Keratinocyte (primary cell): Measurements from ENCODE around the gene MFRP. TPM values are rescaled to one million over a fixed set of nuclear protein-coding genes. Genes with fewer than 3 reads are reported as not detected.

Source experiments
- DNase-seq: peaks from one replicate; pipeline ENCODE4 v3.0.0-alpha.2; 2011; ENCODE audit warnings: low read depth, missing footprints, low spot score
- FAIRE-seq: peaks from 2 replicates; lab custom pipeline; 2011; peaks lifted over from hg19 to GRCh38; lab: Jason Lieb, UNC
- H2AFZ ChIP-seq: 2 replicates; pipeline ENCODE4 v1.6.0; 2012; ENCODE audit warnings: low read length, control low read depth, inconsistent platforms; ENCODE audit not compliant: control insufficient read depth
- H3K27ac ChIP-seq: 2 replicates; pipeline ENCODE4 v1.5.1; 2011; ENCODE audit warnings: low read length; ENCODE audit not compliant: control insufficient read depth, insufficient read depth
- H3K27me3 ChIP-seq: 3 replicates; pipeline ENCODE4 v1.6.0; 2011; ENCODE audit warnings: low read length; ENCODE audit not compliant: control insufficient read depth, insufficient read depth; ENCODE audit errors: extremely low read depth
- H3K36me3 ChIP-seq, 2 experiments: 2 replicates in 1 of 2; 3 replicates in 1 of 2; pipeline ENCODE4 v1.5.1; 2011; ENCODE audit warnings: low read length in 2 of 2, mild to moderate bottlenecking in 1 of 2; ENCODE audit not compliant: control insufficient read depth in 2 of 2, insufficient read depth in 2 of 2; ENCODE audit errors: extremely low read depth in 1 of 2
- H3K4me1 ChIP-seq: 3 replicates; pipeline ENCODE4 v1.5.1; 2011; ENCODE audit warnings: low read length; ENCODE audit not compliant: control insufficient read depth, insufficient read depth; ENCODE audit errors: extremely low read depth
- H3K4me2 ChIP-seq: 3 replicates; pipeline ENCODE4 v1.6.0; 2011; ENCODE audit warnings: low read depth, low read length; ENCODE audit not compliant: control insufficient read depth, insufficient read depth; ENCODE audit errors: extremely low read depth
- H3K4me3 ChIP-seq, 3 experiments: fragments of 200-600 bp in 1 of 3; sonication (generic) in 1 of 3; 2 replicates in 2 of 3; 3 replicates in 1 of 3; pipeline ENCODE4 v1.5.1; 2011 to 2016; ENCODE audit warnings: low read length in 3 of 3, mild to moderate bottlenecking in 3 of 3, control low read depth in 2 of 3, inconsistent platforms in 1 of 3, low read depth in 1 of 3, mixed read lengths in 1 of 3, mixed run types in 1 of 3, moderate library complexity in 1 of 3; ENCODE audit not compliant: control insufficient read depth in 2 of 3, insufficient read depth in 2 of 3; ENCODE audit errors: extremely low read depth in 1 of 3
- H3K79me2 ChIP-seq: 2 replicates; pipeline ENCODE4 v1.6.0; 2012; ENCODE audit warnings: low read length; ENCODE audit not compliant: control insufficient read depth, insufficient read depth
- H3K9ac ChIP-seq: 3 replicates; pipeline ENCODE4 v1.6.0; 2011; ENCODE audit warnings: low read length; ENCODE audit not compliant: control insufficient read depth, insufficient read depth; ENCODE audit errors: extremely low read depth
- H3K9me1 ChIP-seq: 3 replicates; pipeline ENCODE4 v1.6.0; 2011; ENCODE audit warnings: low read length; ENCODE audit not compliant: control insufficient read depth, insufficient read depth; ENCODE audit errors: extremely low read depth
- H3K9me3 ChIP-seq: 2 replicates; pipeline ENCODE4 v1.5.1; 2012; ENCODE audit warnings: low read depth, low read length; ENCODE audit not compliant: control insufficient read depth
- H4K20me1 ChIP-seq: 3 replicates; pipeline ENCODE4 v1.6.0; 2011; ENCODE audit warnings: low read length; ENCODE audit not compliant: control insufficient read depth, insufficient read depth; ENCODE audit errors: extremely low read depth
- CTCF ChIP-seq, 3 experiments: IDR thresholded peaks in 1 of 3; conservative IDR thresholded peaks in 1 of 3; optimal IDR thresholded peaks in 1 of 3; 2 replicates in 2 of 3; 3 replicates in 1 of 3; pipeline versions ENCODE3 to v1.5.1; 2011; ENCODE audit warnings: low read length in 3 of 3, mild to moderate bottlenecking in 3 of 3, moderate library complexity in 2 of 3, control low read depth in 1 of 3, inconsistent platforms in 1 of 3; ENCODE audit not compliant: insufficient read depth in 2 of 3; ENCODE audit errors: extremely low read depth in 1 of 3
- EZH2 ChIP-seq: IDR thresholded peaks from one replicate; pipeline ENCODE4 v1.6.1; 2012; ENCODE audit warnings: inconsistent platforms, mild to moderate bottlenecking, low read length, moderate library complexity
- dilution Hi-C: fragments of 300-500 bp; cut with MboI; formaldehyde crosslinking; loops from one replicate; pipeline ENCODE4 v1.7.0; 2020; ENCODE audit warnings: low sequenced_read_pairs; ENCODE audit not compliant: extremely low pct_ligation_motif_present
- polyA plus RNA-seq, 5 experiments: library from polyadenylated mRNA; depleted of rRNA in 3 of 5; stranded (reverse) in 3 of 5; stranded (forward) in 1 of 5; unstranded in 1 of 5; fragments of >200 nt; gene quantifications; 1 replicate in 1 of 5; 2 replicates in 3 of 5; 3 replicates in 1 of 5; pipeline versions ENCODE4 v1.2.1 to v1.2.3, GENCODE V29; 2011 to 2012; ENCODE audit warnings: missing spikeins in 2 of 5, low read depth in 1 of 5, low replicate concordance in 1 of 5

Gene MFRP
- polyA plus RNA-seq, 1 donor (not counting 4 experiments of a cell fraction or from before 2014, with no cell fraction given): not detected

GRCh38 chr11:119310682-119311052, 35.8 kb downstream of the MFRP start:
- Histone ChIP-seq H3K9me3 (no peaks in the 10 kb centered on the region), H3K9ac (no peak overlapping the region), H3K27ac (no peak overlapping the region), H3K4me1 (peaks cover 20% of the 10 kb centered on the region), H3K27me3 (no peaks in the 10 kb centered on the region), H3K4me2 (peak overlapping the region; percentile 54), H3K9me1 (peaks cover 4% of the 10 kb centered on the region), H3K36me3 (peaks cover 21 to 23% of the 10 kb centered on the region in 2 experiments), H3K4me3 (no peak overlapping the region), H3K79me2 (no peaks in the 10 kb centered on the region), H2AFZ (no peak overlapping the region), H4K20me1 (no peaks in the 10 kb centered on the region)
- FAIRE-seq: no peak
- TF ChIP-seq CTCF (optimal IDR thresholded peaks at IDR 0.05 in 1 of 3, IDR thresholded peaks at IDR 0.05 in 1 of 3, conservative IDR thresholded peaks at IDR 0.05 in 1 of 3; ENCODE audit: extremely low read depth in 1 of 3, insufficient read depth in 2 of 3, low read length in 3 of 3) (no peak), EZH2 (no peak)
- no peak for DNase-seq
- dilution Hi-C loops: no loop called here

- Histone ChIP-seq H3K4me2 (peak overlapping the region; percentile 54), H3K36me3 (peaks cover 23 to 25% of the 10 kb centered on the region in 2 experiments), H3K4me3 (no peak overlapping the region), H4K20me1 (no peaks in the 10 kb centered on the region), H3K4me1 (peaks cover 15% of the 10 kb centered on the region), H3K27ac (no peak overlapping the region), H3K79me2 (no peaks in the 10 kb centered on the region), H3K9ac (no peak overlapping the region), H3K27me3 (no peaks in the 10 kb centered on the region), H2AFZ (no peak overlapping the region), H3K9me3 (no peaks in the 10 kb centered on the region), H3K9me1 (peaks cover 4% of the 10 kb centered on the region)
- dilution Hi-C loops: no loop called here
- no peak for FAIRE-seq
- no peak for DNase-seq
- TF ChIP-seq EZH2: no peak
- no peak for TF ChIP-seq CTCF (optimal IDR thresholded peaks at IDR 0.05 in 1 of 3, IDR thresholded peaks at IDR 0.05 in 1 of 3, conservative IDR thresholded peaks at IDR 0.05 in 1 of 3; ENCODE audit: extremely low read depth in 1 of 3, insufficient read depth in 2 of 3, low read length in 3 of 3)
Observed at GRCh38 chr11:119309953-119310681, 36.4 kb downstream of the MFRP start.
